Measurements from ENCODE around the gene SHB. TPM values are rescaled to one million over a fixed set of nuclear protein-coding genes. Genes with fewer than 3 reads are reported as not detected.

Gene SHB
- total and polyA plus RNA-seq, 2 of the 13 experiments (the other 11 are each of a cell fraction or from before 2014, with no cell fraction given) = 19.4 to 20.7 TPM

- Histone ChIP-seq H3K4me3 (replicated peaks in 1 of 3; ENCODE audit: insufficient read depth in 1 of 3, low read depth in 2 of 3, low read length in 3 of 3) (no peak overlapping the region), H3K27me3 (ENCODE audit: control insufficient read depth in 1 of 2, insufficient read depth in 2 of 2, low read length in 2 of 2) (no peaks in the 10 kb centered on the region), H4K20me1 (ENCODE audit: insufficient read depth, low read length) (no peaks in the 10 kb centered on the region), H3K79me2 (ENCODE audit: insufficient read depth, low read length) (no peaks in the 10 kb centered on the region), H3K27ac (ENCODE audit: extremely low read length, insufficient read depth, low read length) (no peak overlapping the region), H2AFZ (ENCODE audit: low read length) (no peak overlapping the region), H3K4me1 (ENCODE audit: insufficient read depth, low read length) (no peaks in the 10 kb centered on the region), H3K9ac (ENCODE audit: insufficient read depth, low read depth, low read length) (no peak overlapping the region), H3K9me3 (ENCODE audit: low read length) (no peaks in the 10 kb centered on the region), H3K36me3 (replicated peaks in 1 of 2; ENCODE audit: control insufficient read depth in 1 of 2, insufficient read depth in 2 of 2, low read length in 2 of 2) (peaks cover 4 to 14% of the 10 kb centered on the region in 2 experiments; a peak in 4 of 5 replicates), H3K4me2 (ENCODE audit: low read depth, low read length) (no peak overlapping the region)
- ATAC-seq = no peak
- intact Hi-C loops (cut with micrococcal nuclease; ENCODE audit: unreplicated experiment) = no loop called here
- TF ChIP-seq NFE2L2 (IDR thresholded peaks at IDR 0.05; ENCODE audit: low read length) (no peak), DRAP1 (CRISPR knock-in tag; IDR thresholded peaks at IDR 0.05) (no peak), ZSCAN29 (CRISPR knock-in tag; conservative IDR thresholded peaks at IDR 0.05) (no peak), PRDM10 (CRISPR knock-in tag; IDR thresholded peaks at IDR 0.05; ENCODE audit: low read depth) (no peak), ZNF326 (CRISPR knock-in tag; IDR thresholded peaks at IDR 0.05; ENCODE audit: borderline replicate concordance) (no peak)
- BruUV-seq (replicated peaks) = no TSS peak
- ChIA-PET CTCF (ENCODE audit: low intra/inter-chr PET ratio, low total read pairs) (no interaction called here), POLR2A (no interaction called here)
- DNase-seq (ENCODE audit: low spot score) = no peak
- FAIRE-seq = no peak
- in situ Hi-C loops (cut with HindIII; ENCODE audit: extremely low pct_ligation_motif_present, low pct_unique_long_range_greater_than_20kb) = no loop called here
Measured at GRCh38 chr9:37889536-37889935, 179.5 kb downstream of the SHB start.

Data from HepG2 (cell line).